A549 treated with GW870086 at 1 μM for 4 hours (cell line): ENCODE data around the gene OVCA2. TPM values are rescaled to one million over a fixed set of nuclear protein-coding genes. Genes with fewer than 3 reads are reported as not detected.

Experiments
- total RNA-seq: library from RNA; stranded (reverse); fragments of 200-300 nt; extraction: Qiagen RNA extraction; gene quantifications from 5 replicates; pipeline ENCODE4 v1.2.3, GENCODE V29; 2022; ENCODE audit warnings: low read depth

The OVCA2 gene
- total RNA-seq: 63.4 to 83.5 TPM (median 77.3 TPM) in 5 replicates

GRCh38 chr17:2041561-2042389 is at the start of gene OVCA2:
Gene OVCA2 (plus strand): TSS chr17:2042022. CDS start chr17:2042048, 26 bp downstream.

GRCh38 chr17:2025220-2025621 is 16.6 kb upstream of the OVCA2 start, which contains the start of gene RTN4RL1:
Gene RTN4RL1 (minus strand): TSS chr17:2025334. CDS start chr17:2024865, 469 bp downstream.

DNA sequence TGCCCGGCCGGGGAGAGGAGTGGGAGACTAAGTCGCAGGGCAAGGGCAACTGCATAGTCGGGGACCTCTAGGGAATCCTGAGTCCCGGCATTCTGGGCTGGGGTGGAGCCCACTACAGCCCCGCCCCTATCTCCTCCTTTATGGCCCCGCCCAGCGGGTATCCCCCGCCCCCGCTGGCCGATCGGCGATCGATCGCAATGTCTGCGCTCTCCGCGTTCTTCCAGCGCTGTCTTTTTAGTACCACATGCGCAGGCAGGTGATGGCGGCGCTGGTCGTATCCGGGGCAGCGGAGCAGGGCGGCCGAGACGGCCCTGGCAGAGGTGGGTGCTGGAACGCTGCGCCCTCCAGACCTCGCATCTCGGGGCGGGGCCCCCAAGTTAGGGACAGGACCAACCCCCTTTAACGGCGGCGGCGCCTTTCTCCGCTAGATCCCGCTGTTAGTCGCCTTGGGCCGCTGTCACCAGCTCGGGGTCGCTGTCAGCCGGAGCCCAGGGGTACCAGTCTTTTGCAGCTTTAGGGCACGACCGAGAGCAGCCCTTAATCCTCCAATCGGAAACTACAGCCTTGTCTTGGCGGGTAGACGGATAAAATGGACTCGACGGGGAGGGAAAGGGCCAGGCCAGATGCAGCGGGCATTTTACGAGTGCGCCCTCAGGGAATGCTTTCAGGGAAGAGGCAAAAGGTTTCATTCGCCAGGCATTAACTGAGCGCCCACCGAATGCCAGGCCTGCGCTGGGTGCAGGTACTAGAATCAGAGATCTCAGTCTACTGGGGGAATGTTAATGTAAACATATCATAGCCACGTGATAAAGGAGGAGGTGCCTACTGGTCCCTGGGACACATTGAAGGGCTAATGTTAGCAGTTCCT is 11.7 kb upstream of the OVCA2 start, which contains the start of gene DPH1:
Gene DPH1, plus strand, starts transcription at position 243 of the 868 bp plus-strand sequence. Its CDS starts 17 bp downstream, at position 260.

DNA sequence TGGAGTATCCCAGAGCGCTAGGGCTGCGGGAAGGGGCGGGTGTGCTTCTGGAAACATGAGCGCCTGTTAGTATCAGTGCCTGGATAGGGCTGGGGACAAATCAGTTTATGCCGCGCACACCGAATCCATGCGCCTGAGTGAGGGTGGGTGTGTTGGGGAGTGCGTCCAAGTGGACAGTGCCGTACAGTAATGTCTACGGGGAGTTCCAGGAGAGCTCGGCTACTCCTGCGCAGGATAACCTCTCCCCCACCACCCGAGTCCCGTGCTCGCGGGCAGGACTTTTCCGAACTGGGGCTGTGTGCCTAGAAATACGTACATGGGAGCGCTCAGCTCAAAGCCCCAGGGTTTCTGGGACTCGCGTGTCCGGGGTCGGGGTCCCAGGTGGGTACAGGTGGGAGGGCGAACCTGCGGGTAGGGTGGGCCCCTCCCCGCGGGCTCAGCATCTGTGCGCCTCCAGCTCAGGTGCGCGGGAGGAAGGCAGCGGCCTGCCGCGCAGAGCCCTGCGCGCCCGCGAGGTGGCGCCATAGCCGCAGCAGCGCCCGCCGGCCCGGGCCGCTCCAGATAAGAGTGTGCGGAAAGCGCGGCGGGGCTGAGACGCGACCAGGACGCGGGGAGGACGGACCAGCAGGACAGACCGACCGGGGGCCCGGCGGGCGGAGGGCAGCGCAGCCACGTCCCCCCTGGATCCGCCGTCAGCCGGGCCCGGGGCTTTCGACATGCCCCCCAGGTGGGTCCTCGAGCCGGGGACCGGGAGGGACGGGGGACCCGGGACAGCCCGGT is 12.9 kb downstream of the OVCA2 start, which contains the start of gene HIC1:
Gene HIC1, plus strand, starts transcription at position 592 of the 780 bp plus-strand sequence. CDS start 1,588 bp downstream, outside the sequence.

Other genes starting within 250 kb of the OVCA2 start
- gene SMYD4, start 212.1 kb upstream of the OVCA2 start, total RNA-seq: 8.0 to 10.0 TPM (median 8.9 TPM) in 5 replicates
- 60.2 to 87.1 TPM (median 81.8 TPM) in 5 replicates for gene RPA1, start 212.0 kb upstream of the OVCA2 start, total RNA-seq
- gene RTN4RL1, start 16.7 kb upstream of the OVCA2 start, total RNA-seq: 9.6 to 11.9 TPM (median 11.1 TPM) in 5 replicates
- 38.4 to 46.1 TPM (median 41.9 TPM) in 5 replicates for gene DPH1, start 11.9 kb upstream of the OVCA2 start, total RNA-seq
- gene HIC1, start 13.1 kb downstream of the OVCA2 start, total RNA-seq: 0.95 to 2.1 TPM (median 1.4 TPM) in 5 replicates